SJSA1 (cell line): ENCODE results near the gene LMO1. TPM values are rescaled to one million over a fixed set of nuclear protein-coding genes. Genes with fewer than 3 reads are reported as not detected.

Source experiments
- DNase-seq, 2 experiments: peaks; one replicate each; pipeline ENCODE4 v3.0.0-alpha.2; 2015 to 2020; ENCODE audit warnings: low spot score in 2 of 2, low read depth in 1 of 2
- H3K27ac ChIP-seq: fragments of 250-450 bp; sonication (Bioruptor Pico); 2 replicates; pipeline ENCODE4 v1.5.1; 2020; ENCODE audit warnings: mild to moderate bottlenecking, moderate library complexity
- H3K27me3 ChIP-seq: fragments of 250-450 bp; sonication (Bioruptor Pico); replicated peaks from 2 replicates; pipeline ENCODE4 v1.5.1; 2020; ENCODE audit warnings: mild to moderate bottlenecking, moderate library complexity
- H3K36me3 ChIP-seq: fragments of 250-450 bp; sonication (Bioruptor Pico); 2 replicates; pipeline ENCODE4 v1.5.1; 2020; ENCODE audit warnings: mild to moderate bottlenecking
- H3K4me1 ChIP-seq: fragments of 250-450 bp; sonication (Bioruptor Pico); replicated peaks from 2 replicates; pipeline ENCODE4 v1.6.1; 2021; ENCODE audit warnings: mild to moderate bottlenecking
- H3K4me3 ChIP-seq: fragments of 250-450 bp; sonication (Bioruptor Pico); 2 replicates; pipeline ENCODE4 v1.5.1; 2020; ENCODE audit warnings: mild to moderate bottlenecking
- H3K9me3 ChIP-seq: fragments of 250-450 bp; sonication (Bioruptor Pico); replicated peaks from 2 replicates; pipeline ENCODE4 v1.5.1; 2020; ENCODE audit warnings: mild to moderate bottlenecking
- total RNA-seq: library from RNA; depleted of rRNA; stranded (reverse); fragments of >200 nt; shearing (Covaris generic); gene quantifications from 2 replicates; pipeline ENCODE4 v1.2.3, GENCODE V29; 2014

Gene LMO1
- total RNA-seq, 1 experiment from 2014 or later, result not detected

DNA sequence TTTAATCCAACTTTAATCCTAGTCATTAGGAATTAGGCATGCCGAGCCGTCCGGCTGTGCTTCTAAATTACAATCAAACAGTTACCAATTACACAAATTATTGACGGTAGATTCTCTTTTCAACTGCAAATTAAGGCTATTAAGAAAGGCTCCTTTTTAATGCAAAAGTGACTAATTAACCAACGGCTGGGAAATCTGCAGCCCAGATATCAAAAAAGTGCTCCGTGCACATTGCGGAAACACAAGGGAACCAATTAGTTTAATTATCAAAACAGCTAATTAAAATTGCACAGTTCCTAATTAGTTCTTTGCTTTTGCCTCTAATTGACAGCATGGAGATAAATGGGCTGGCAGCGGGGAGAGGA is 19.4 kb upstream of the LMO1 start:
- Histone ChIP-seq H3K36me3 (no peaks in the 10 kb centered on the region), H3K4me1 (no peaks in the 10 kb centered on the region), H3K27ac (no peak overlapping the region), H3K4me3 (no peak overlapping the region), H3K9me3 (no peaks in the 10 kb centered on the region), H3K27me3 (no peaks in the 10 kb centered on the region)
- no peak for DNase-seq

DNA sequence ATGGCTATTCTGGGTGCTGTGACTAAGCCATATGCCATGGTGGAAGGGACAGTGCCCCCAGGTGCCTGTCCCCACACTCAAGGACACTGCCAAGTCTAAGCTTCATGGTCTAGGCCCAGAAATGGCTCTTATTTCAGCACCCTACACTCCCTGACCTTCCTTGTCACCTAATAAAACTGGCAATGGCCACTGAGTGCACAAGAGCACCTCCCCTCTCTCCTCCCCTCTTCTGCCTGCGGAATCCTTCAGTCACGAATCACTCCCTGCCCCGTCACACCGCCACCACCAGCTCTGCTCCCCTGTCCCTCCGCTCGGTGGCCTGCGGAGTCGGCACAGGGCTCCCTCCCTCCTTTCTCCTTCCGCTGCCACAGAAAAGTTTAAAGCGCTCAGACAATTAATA is 19.0 kb upstream of the LMO1 start:
- Histone ChIP-seq H3K36me3 (no peaks in the 10 kb centered on the region), H3K9me3 (no peaks in the 10 kb centered on the region), H3K4me3 (no peak overlapping the region), H3K27ac (no peak overlapping the region), H3K27me3 (no peaks in the 10 kb centered on the region), H3K4me1 (no peaks in the 10 kb centered on the region)
- no peak for DNase-seq

DNA sequence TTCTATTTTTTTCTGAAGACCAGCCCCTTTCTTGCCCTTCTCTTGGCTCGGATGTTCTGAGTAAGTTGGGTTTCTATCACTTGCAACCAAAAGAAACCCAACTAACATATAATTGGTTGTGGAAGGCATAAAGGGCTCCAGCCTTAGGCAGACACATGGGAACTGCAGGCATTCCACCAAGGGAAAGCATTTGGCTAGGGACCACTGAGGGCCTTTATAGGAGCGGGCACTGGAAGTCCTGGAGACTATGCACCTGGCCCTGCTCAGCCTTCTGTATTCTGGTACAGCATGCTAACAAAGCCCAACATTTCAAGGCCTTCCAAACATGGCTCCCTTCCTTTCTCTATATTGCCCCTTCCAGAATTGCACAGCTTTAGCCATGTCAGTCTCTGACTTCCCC is 17.6 kb upstream of the LMO1 start:
- Histone ChIP-seq H3K9me3 (no peaks in the 10 kb centered on the region), H3K27ac (no peak overlapping the region), H3K4me3 (no peak overlapping the region), H3K36me3 (no peaks in the 10 kb centered on the region), H3K4me1 (no peaks in the 10 kb centered on the region), H3K27me3 (no peaks in the 10 kb centered on the region)
- DNase-seq, result no peak

- Histone ChIP-seq H3K27me3 (0 out of 2 replicates have a peak, but pooled peaks cover 3% of the 10 kb centered on the region), H3K4me3 (no peak overlapping the region), H3K27ac (no peak overlapping the region), H3K4me1 (no peaks in the 10 kb centered on the region), H3K36me3 (no peaks in the 10 kb centered on the region), H3K9me3 (no peaks in the 10 kb centered on the region)
- DNase-seq, result no peak
Measured at GRCh38 chr11:8277691-8278090, 14.0 kb upstream of the LMO1 start.

DNA sequence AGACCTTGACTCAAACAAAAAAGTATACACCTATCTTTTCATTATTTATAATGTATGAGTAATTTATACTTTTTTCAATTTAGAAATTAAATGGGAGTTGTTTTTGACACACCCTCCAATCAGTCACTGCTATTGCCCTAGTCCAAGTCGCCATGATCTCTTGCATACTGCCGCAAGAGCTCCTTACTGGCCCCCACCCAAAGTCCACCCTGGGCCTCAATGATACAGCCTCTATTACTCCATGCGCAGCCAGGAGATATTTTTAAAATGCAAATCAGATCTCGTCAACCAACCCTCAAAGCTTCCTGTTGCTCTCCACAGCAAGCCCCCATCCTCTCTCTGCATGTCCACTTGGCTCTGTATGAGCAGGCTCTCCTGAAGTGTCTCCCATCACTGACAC is 12.8 kb upstream of the LMO1 start:
- DNase-seq, result no peak
- 0 out of 2 replicates have a peak, but pooled peaks cover 3% of the 10 kb centered on the region for H3K27me3 ChIP-seq
- H3K4me1 ChIP-seq, result no peaks in the 10 kb centered on the region
- H3K4me3 ChIP-seq, result no peak overlapping the region
- H3K27ac ChIP-seq, result no peak overlapping the region
- H3K36me3 ChIP-seq, result no peaks in the 10 kb centered on the region
- H3K9me3 ChIP-seq, result no peaks in the 10 kb centered on the region

DNA sequence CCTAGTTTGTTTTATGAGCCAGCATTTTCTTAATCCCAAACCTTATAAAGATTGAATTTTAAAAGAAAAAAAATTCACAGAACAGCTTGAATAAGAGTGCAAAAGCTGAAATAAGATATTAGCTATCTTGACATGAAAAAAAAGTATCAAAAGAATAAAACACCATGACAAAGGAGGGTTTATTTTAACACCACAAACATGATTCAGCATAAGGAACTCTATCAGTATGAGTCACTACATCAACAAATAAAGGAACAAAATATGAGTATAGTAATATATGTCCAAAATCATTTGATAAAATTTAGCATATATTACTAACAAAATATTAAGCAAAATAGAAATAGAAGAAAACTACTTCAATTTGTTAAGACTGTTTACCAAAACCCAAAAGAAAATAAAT is 9.6 kb upstream of the LMO1 start:
- no peaks in the 10 kb centered on the region for H3K9me3 ChIP-seq
- peaks cover 10% of the 10 kb centered on the region for H3K27me3 ChIP-seq
- no peak for DNase-seq
- no peak overlapping the region for H3K27ac ChIP-seq
- H3K4me3 ChIP-seq, result no peak overlapping the region
- 0 out of 2 replicates have a peak, but pooled peaks cover under 1% of the 10 kb centered on the region for H3K4me1 ChIP-seq
- H3K36me3 ChIP-seq, result no peaks in the 10 kb centered on the region

DNA sequence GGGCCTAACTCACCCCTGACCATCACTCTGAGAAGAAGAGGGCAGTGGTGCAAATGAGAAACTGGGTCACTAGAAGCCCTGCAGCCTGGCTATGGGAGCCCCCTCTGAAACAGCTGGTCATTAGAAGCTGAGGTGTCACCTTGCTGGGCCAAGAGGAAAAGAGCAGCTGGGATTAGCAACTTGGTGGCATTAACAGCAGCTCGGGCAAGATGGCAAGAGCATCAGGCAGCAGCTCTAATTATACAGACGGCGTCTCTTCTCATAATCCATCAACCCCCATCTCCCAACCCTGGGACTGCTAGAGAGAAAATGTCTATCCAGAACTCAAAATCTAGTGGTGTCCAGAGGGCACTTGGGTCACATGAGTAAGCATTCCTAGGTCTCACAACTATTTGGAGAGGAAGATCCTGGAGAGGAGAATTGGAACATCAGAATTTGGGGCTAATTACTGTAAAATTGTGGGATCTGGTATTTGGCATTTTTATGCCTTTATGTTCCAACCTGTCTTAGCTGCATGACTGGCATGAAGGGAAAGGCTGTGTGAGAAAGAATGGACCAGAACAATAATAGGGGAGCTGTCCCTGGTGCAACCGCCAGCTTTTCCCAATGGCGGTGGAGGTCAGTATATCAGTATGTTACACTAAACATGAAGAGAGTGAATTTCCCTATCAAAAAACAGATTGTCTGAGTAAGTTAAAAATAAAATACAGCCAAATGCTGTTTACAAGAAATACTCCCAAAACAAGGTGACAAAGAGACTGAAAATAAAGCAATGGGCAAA is 7.6 kb upstream of the LMO1 start:
- peak in 1 of 2 experiments; percentile 5 for DNase-seq
- no peak overlapping the region for H3K4me3 ChIP-seq
- no peaks in the 10 kb centered on the region for H3K9me3 ChIP-seq
- H3K36me3 ChIP-seq, result no peaks in the 10 kb centered on the region
- peaks cover 21% of the 10 kb centered on the region for H3K27me3 ChIP-seq
- 0 out of 2 replicates have a peak, but pooled peaks cover 4% of the 10 kb centered on the region for H3K4me1 ChIP-seq
- no peak overlapping the region for H3K27ac ChIP-seq

GRCh38 chr11:8269636-8270035 is 6.0 kb upstream of the LMO1 start:
- no peak for DNase-seq
- H3K36me3 ChIP-seq, result no peaks in the 10 kb centered on the region
- H3K4me3 ChIP-seq, result no peak overlapping the region
- H3K4me1 ChIP-seq, result 0 out of 2 replicates have a peak, but pooled peaks cover 4% of the 10 kb centered on the region
- H3K27me3 ChIP-seq, result peaks cover 21% of the 10 kb centered on the region
- no peak overlapping the region for H3K27ac ChIP-seq
- H3K9me3 ChIP-seq, result no peaks in the 10 kb centered on the region

DNA sequence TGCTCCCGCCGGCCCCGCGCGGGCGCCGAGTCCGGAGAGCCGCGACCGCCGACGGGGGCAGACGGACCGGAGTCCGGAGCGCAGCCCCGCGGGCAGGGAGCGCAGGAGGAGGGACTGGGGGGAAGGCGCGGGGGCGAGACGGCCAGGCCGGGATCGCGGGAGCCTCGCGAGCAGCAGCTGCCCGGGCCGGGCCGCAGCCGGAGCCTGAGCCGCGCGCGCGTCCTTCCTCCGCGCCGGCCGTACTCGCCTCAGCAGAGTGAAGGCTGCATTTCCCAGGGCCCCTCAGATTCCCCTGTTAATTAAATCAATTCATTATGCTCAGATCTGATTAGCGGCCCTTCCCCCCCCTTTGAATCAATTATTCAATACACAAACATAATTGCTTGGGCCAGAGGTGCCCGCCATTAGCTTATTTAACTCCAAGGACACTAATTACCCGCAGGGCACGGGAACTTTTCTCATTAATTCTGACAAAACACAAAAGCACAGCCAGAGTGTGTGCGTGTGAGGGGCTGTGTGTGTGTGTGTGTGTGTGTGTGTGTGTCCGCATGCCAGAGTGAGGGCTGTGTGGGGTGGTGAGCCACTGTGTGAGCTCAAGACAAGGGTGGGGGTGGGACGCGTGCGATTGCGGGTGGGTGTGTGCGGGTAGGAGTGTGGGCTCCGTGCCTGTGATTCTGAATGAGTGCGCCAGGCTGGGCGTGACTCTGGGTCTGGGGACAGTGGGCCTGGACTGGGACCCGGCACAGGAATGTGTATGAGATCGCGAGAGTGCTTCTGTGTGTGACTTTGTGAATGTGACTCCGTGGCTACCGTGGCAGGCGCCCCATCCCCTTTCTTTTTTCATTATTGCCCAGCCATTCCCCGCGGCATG is 5.1 kb upstream of the LMO1 start:
- Histone ChIP-seq H3K36me3 (no peaks in the 10 kb centered on the region), H3K4me1 (0 out of 2 replicates have a peak, but pooled peaks cover 4% of the 10 kb centered on the region), H3K27me3 (peaks cover 19% of the 10 kb centered on the region), H3K27ac (no peak overlapping the region), H3K4me3 (0 out of 2 replicates have a peak overlapping the region, but pooled peaks have one; percentile 5), H3K9me3 (no peaks in the 10 kb centered on the region)
- DNase-seq, result peak in 1 of 2 experiments; percentile 11

DNA sequence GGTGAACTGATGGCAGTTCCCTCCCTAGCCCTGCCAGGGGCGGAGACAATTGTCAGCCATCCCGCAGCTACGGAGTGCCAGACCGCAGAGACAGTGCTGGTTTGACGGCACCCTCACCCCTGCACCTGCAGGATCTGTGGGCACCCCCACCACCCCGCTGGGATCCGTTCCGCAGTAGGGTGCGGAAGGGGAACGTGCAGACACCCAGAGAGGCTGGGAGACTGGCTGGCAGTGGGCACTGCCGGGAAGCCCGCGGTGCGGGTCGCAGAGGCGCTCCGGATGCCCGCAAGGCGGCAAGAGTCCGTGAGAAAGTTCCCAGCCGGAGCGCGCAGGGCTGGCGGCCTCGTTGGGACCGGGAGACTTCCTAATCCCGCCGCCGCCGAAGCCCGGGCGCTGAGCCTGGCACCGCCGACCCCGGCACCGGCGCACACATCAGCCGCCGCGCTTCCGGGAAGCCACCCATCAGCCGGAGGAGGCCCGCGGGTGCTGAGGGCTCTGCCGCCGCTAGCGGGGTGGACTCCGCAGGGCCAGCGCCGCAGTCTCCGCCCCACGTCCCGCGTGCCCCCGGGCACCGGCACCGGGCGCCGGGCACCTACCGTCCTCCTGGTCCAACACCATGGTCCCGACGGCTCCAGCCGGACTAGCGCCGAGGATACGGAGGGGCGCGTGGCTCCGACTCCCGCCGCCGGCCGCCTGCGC is 4.3 kb upstream of the LMO1 start:
- H3K27me3 ChIP-seq, result peaks cover 25% of the 10 kb centered on the region
- H3K4me3 ChIP-seq, result 0 out of 2 replicates have a peak overlapping the region, but pooled peaks have one; percentile 5
- no peaks in the 10 kb centered on the region for H3K36me3 ChIP-seq
- H3K27ac ChIP-seq, result no peak overlapping the region
- peak in 1 of 2 experiments; percentile 12 for DNase-seq
- H3K4me1 ChIP-seq, result 0 out of 2 replicates have a peak, but pooled peaks cover 4% of the 10 kb centered on the region
- H3K9me3 ChIP-seq, result no peaks in the 10 kb centered on the region

DNA sequence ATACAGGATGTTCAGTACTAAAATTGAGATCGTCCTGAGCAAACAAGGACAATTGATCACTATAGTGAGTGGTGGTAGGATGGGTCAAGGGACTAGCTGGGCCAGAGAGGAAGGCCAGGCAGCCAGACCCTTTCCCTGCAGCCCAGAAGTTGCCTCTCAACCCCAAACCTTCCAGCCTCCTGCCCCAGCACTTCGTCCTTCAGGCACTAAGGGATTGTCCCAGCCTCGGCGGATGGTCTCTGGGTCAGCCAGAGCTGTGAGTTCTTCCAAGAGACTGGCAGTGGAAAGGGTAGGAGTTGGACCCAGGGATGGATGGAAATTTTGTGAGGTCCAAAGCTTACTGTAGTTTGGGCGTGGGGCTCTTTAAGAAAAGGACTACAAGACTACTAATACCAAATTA is 3.6 kb upstream of the LMO1 start:
- no peaks in the 10 kb centered on the region for H3K9me3 ChIP-seq
- 0 out of 2 replicates have a peak, but pooled peaks cover 4% of the 10 kb centered on the region for H3K4me1 ChIP-seq
- H3K27me3 ChIP-seq, result peaks cover 31% of the 10 kb centered on the region

DNA sequence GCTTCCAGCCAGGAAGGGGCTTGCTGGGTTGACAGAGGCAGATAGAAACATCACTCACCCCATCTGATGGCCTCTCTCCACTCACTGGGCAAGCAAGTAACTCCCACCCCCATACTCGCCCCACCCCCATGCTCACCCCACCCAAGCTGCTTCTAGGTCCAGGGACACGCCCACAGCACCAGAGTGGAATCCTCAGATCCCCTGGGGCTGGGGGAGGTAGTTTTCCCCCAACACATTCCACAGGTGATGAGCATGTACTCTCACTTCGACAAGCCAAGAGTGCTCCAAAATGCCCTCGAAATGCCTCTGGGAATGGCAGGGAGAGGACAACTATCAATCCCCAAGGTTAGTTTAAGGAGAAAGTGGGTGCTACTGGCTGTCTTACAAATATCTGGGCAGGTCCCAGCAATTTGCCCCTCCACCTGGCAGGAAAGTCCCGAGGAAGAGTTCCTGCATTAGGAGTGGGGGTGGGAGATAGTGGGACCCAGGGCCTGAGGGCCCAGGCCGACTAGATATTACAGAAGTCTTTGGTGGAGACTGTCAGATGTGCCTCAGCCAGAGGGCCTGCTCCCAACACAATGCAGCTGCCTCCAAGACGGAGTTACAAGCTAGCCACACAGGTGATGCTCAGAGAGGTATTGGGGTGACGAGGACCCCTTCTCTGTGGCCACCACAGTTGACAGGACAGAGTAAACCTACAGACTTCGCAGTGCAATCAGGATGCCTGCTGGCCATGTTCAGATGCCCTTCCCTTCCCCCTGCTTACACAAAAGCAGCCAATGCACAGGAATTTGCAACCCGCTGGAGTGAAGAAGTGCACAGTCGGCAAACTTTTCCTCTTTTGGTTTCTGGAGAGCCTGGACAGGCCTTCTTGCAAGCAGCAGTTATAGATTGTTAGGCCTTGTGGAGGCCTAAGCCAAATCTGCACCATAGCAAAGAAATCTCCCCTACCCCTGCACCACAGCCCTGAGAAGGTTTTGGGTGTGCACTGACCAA is 2.9 kb upstream of the LMO1 start:
- H3K4me3 ChIP-seq, result no peak overlapping the region
- peaks cover 36% of the 10 kb centered on the region for H3K27me3 ChIP-seq
- H3K4me1 ChIP-seq, result 0 out of 2 replicates have a peak, but pooled peaks cover 4% of the 10 kb centered on the region
- peak in 1 of 2 experiments; percentile 19 for DNase-seq
- H3K27ac ChIP-seq, result no peak overlapping the region
- no peaks in the 10 kb centered on the region for H3K36me3 ChIP-seq
- H3K9me3 ChIP-seq, result no peaks in the 10 kb centered on the region

More for the DNA sequence above, 3.6 kb upstream of the LMO1 start:
- H3K27ac ChIP-seq, result no peak overlapping the region
- no peak overlapping the region for H3K4me3 ChIP-seq
- no peaks in the 10 kb centered on the region for H3K36me3 ChIP-seq
- DNase-seq, result peak in 1 of 2 experiments; percentile 9
